Heart left ventricle (tissue), 16 donors: ENCODE results near the gene IPO11. TPM values are rescaled to one million over a fixed set of nuclear protein-coding genes. Genes with fewer than 3 reads are reported as not detected.

ENCODE experiments used
- ATAC-seq, 4 donors: fragments of 200-7000 bp; cut with Tn5 transposase; one replicate each; pipeline ENCODE4 v1.9.1; 2020 to 2022; ENCODE audit warnings: moderate library complexity in 4 of 4, mild to moderate bottlenecking in 3 of 4, moderate number of reproducible peaks in 1 of 4
- DNase-seq, 5 donors: peaks; one replicate each; pipeline ENCODE4 v3.0.0-alpha.2; 2020
- H3K27ac ChIP-seq, 12 donors: fragments of 200-600 bp; sonication (generic) in 4 of 12; one replicate each; pipeline versions ENCODE4 v1.5.0 to v1.8.0; 2016 to 2022; ENCODE audit warnings: mild to moderate bottlenecking in 2 of 12
- H3K27me3 ChIP-seq, 9 donors: fragments of 200-600 bp; sonication (generic) in 2 of 9; one replicate each; pipeline versions ENCODE4 v1.5.1 to v1.8.0; 2016 to 2022; ENCODE audit warnings: mild to moderate bottlenecking in 3 of 9
- H3K36me3 ChIP-seq, 9 donors: fragments of 200-600 bp; sonication (generic) in 2 of 9; one replicate each; pipeline versions ENCODE4 v1.5.0 to v1.8.0; 2018 to 2022; ENCODE audit warnings: mild to moderate bottlenecking in 2 of 9
- H3K4me1 ChIP-seq, 12 donors: fragments of 200-600 bp; sonication (generic) in 4 of 12; one replicate each; pipeline versions ENCODE4 v1.5.0 to v1.8.0; 2016 to 2022; ENCODE audit warnings: mild to moderate bottlenecking in 3 of 12
- H3K4me3 ChIP-seq, 12 donors: fragments of 200-600 bp; sonication (generic) in 4 of 12; one replicate each; pipeline versions ENCODE4 v1.5.0 to v1.8.0; 2017 to 2022; ENCODE audit warnings: mild to moderate bottlenecking in 9 of 12, moderate library complexity in 4 of 12
- H3K9me3 ChIP-seq, 12 donors: fragments of 200-600 bp; sonication (generic) in 4 of 12; one replicate each; pipeline versions ENCODE4 v1.5.0 to v1.8.0; 2016 to 2022; ENCODE audit warnings: mild to moderate bottlenecking in 1 of 12
- CTCF ChIP-seq, 12 donors: fragments of 200-600 bp; sonication (generic) in 4 of 12; IDR thresholded peaks; one replicate each; pipeline versions ENCODE4 v1.5.0 to v1.8.0; 2018 to 2022; ENCODE audit warnings: antibody characterized with exemption in 12 of 12, mild to moderate bottlenecking in 5 of 12
- POLR2A ChIP-seq, 2 donors: fragments of 450-650 bp; IDR thresholded peaks; one replicate each; pipeline ENCODE4 v1.6.1; 2017; ENCODE audit warnings: antibody characterized with exemption in 2 of 2, mild to moderate bottlenecking in 2 of 2, moderate library complexity in 2 of 2
- WGBS, 4 donors: extraction: QIAGEN DNeasy Blood & Tissue Kit in 2 of 4; methylation state at CpG; one replicate each; pipeline versions ENCODE4 v1.1.5 to v1.1.7; 2013 to 2018; 5-methylcytosine and 5-hydroxymethylcytosine counted together
- intact Hi-C, 10 donors: fragments of 100-400 bp; cut with DNase I; formaldehyde crosslinking; loops; one replicate each; pipeline versions ENCODE4 v1.11.1 to v1.14.2; 2022
- polyA plus RNA-seq, 2 donors: library from polyadenylated mRNA; stranded (reverse); fragments of 200-250 nt; gene quantifications; one replicate each; pipeline ENCODE4 v1.2.3, GENCODE V29; 2013
- total RNA-seq, 9 donors: library from RNA; depleted of rRNA in 2 of 9; stranded (reverse); fragments of >200 nt in 2 of 9; fragmentation: NEBNext Ultra II Directional in 3 of 9; extraction: Animal tissue kit (Norgen Biotek cat#: 25700) in 3 of 9; gene quantifications; one replicate each; pipeline versions ENCODE4 v1.1.0 to v1.2.4, GENCODE V29; 2016 to 2023
- donor health status: ischemic (EF 13 %, LVEDD 7.1; RV severe dilation, severe dysfunction).
- donor health status: healthy with polysubstance abuse.
- donor health status: DM: no; HTN: yes; CAD: no.
- donor health status: DM: no; HTN: no; CAD: no.
- donor health status: ischemic (EF 25% LVEDD 6.9; RV normal size, moderate dysfunction).
- donor health status: ischemic (EF 25% LVEDD 5.7; RV mildly dilated, moderate dysfunction).
- donor health status: healthy.
- donor health status: DM: yes; HTN: yes; CAD: no.
- donor health status: ischemic (EF 35%, LVEDD 5.7; RV mildly dilated, moderate dysfunction).
- donor health status: nonischemic (EF 11% LVEDD 7.7; RV severe dilation, severe dysfunction).
- donor health status: DM: yes; HTN: yes; CAD: no.
- donor health status: PGD.
- donor health status: ischemic (EF 29% LVEDD 5.4; RV normal size, mild dysfunction).
- donor health status: nonischemic (EF 23%, LVEDD 6.1; RV moderate dilation, normal function).

IPO11 gene
- total and polyA plus RNA-seq, 11 donors = 8.2 to 40.4 (median 29.1) TPM

GRCh38 chr5:62575066-62575465, 162.5 kb downstream of the IPO11 start:
- H3K27me3 ChIP-seq = no peaks in the 10 kb centered on the region
- WGBS, 4 donors = 75 to 89% (median 80%) methylated on average over 2 of the region's 2 CpGs
- intact Hi-C loops = no loop called here
- no peak overlapping the region for H3K4me3 ChIP-seq
- H3K4me1 ChIP-seq = peaks cover 0 to 26% (median 2%) of the 10 kb centered on the region in 12 donors
- no peaks in the 10 kb centered on the region for H3K36me3 ChIP-seq
- H3K27ac ChIP-seq = no peak overlapping the region
- TF ChIP-seq POLR2A (IDR thresholded peaks at IDR 0.05) (no peak), CTCF (IDR thresholded peaks at IDR 0.05) (no peak)
- DNase-seq (no peak), ATAC-seq (no peak)
- H3K9me3 ChIP-seq = no peaks in the 10 kb centered on the region

GRCh38 chr5:62575489-62575888, 162.9 kb downstream of the IPO11 start:
- DNase-seq (no peak), ATAC-seq (no peak)
- Histone ChIP-seq H3K27me3 (no peaks in the 10 kb centered on the region), H3K4me1 (peaks cover 0 to 26% (median 2%) of the 10 kb centered on the region in 12 donors), H3K4me3 (no peak overlapping the region), H3K9me3 (no peaks in the 10 kb centered on the region), H3K36me3 (no peaks in the 10 kb centered on the region), H3K27ac (no peak overlapping the region)
- intact Hi-C loops = no loop called here
- 68 to 85% (median 75%) methylated on average over 1 of the region's 1 CpG for WGBS, 4 donors
- TF ChIP-seq POLR2A (IDR thresholded peaks at IDR 0.05) (no peak), CTCF (IDR thresholded peaks at IDR 0.05) (no peak)

- peak overlapping the region in 2 of 12 donors; percentile 2 to 35 for H3K27ac ChIP-seq
- no peak for DNase-seq
- intact Hi-C loops = no loop called here
- H3K9me3 ChIP-seq = no peaks in the 10 kb centered on the region
- ATAC-seq = no peak
- H3K4me1 ChIP-seq = peaks cover 0 to 26% (median 0%) of the 10 kb centered on the region in 12 donors
- TF ChIP-seq CTCF (IDR thresholded peaks at IDR 0.05) (no peak), POLR2A (IDR thresholded peaks at IDR 0.05) (no peak)
- WGBS, 4 donors = 79 to 88% (median 83%) methylated on average over 4 of the region's 4 CpGs
- no peak overlapping the region for H3K4me3 ChIP-seq
- H3K27me3 ChIP-seq = no peaks in the 10 kb centered on the region
- H3K36me3 ChIP-seq = no peaks in the 10 kb centered on the region
Observed at GRCh38 chr5:62576570-62577170, 164.1 kb downstream of the IPO11 start.

GRCh38 chr5:62577488-62577887, 164.9 kb downstream of the IPO11 start:
- Histone ChIP-seq H3K27me3 (no peaks in the 10 kb centered on the region), H3K4me3 (no peak overlapping the region), H3K4me1 (peaks cover 0 to 26% (median 0%) of the 10 kb centered on the region in 12 donors), H3K27ac (peak overlapping the region in 1 of 12 donors; percentile 35), H3K9me3 (no peaks in the 10 kb centered on the region), H3K36me3 (peaks cover 0 to 3% (median 0%) of the 10 kb centered on the region in 9 donors)
- DNase-seq (no peak), ATAC-seq (no peak)
- intact Hi-C loops = no loop called here
- WGBS, 4 donors = 93 to 97% (median 94%) methylated on average over 1 of the region's 1 CpG
- TF ChIP-seq POLR2A (IDR thresholded peaks at IDR 0.05) (no peak), CTCF (IDR thresholded peaks at IDR 0.05) (no peak)
